H1 (cell line): ENCODE data around the gene HDAC11. TPM values are rescaled to one million over a fixed set of nuclear protein-coding genes. Genes with fewer than 3 reads are reported as not detected.

ENCODE experiments used
- CTCF ChIA-PET: fragments of 300-600 bp; sonication (Branson Sonifier 250); formaldehyde crosslinking; loops from one replicate; lab custom pipeline; 2021; ENCODE audit not compliant: partially characterized antibody; lab: Charles Lee
- POLR2A ChIA-PET: fragments of 300-600 bp; sonication (Branson Sonifier 250); formaldehyde crosslinking; loops from one replicate; lab custom pipeline; 2021; ENCODE audit warnings: inconsistent platforms; ENCODE audit not compliant: partially characterized antibody; lab: Charles Lee
- DNase-seq, 2 experiments: peaks; one replicate each; pipeline versions ENCODE4 v3.0.0 to v3.0.0-alpha.2; 2010 to 2022; ENCODE audit warnings: low spot score in 2 of 2, low read depth in 1 of 2, mixed read lengths in 1 of 2
- FAIRE-seq: peaks from 2 replicates; lab custom pipeline; 2011; peaks lifted over from hg19 to GRCh38; lab: Jason Lieb, UNC
- H2AFZ ChIP-seq: 2 replicates; pipeline ENCODE4 v1.8.1; 2012; ENCODE audit warnings: low read length, inconsistent platforms
- H2AK5ac ChIP-seq: 2 replicates; pipeline ENCODE4 v1.6.1; 2013; ENCODE audit warnings: low read depth, low read length
- H2BK120ac ChIP-seq: replicated peaks from 2 replicates; pipeline ENCODE3; 2013; ENCODE audit warnings: low read depth, low read length, inconsistent platforms
- H2BK12ac ChIP-seq: 2 replicates; pipeline ENCODE4 v1.6.1; 2013; ENCODE audit warnings: low read depth, low read length
- H2BK15ac ChIP-seq: 2 replicates; pipeline ENCODE4 v1.6.1; 2013; ENCODE audit warnings: low read length
- H2BK20ac ChIP-seq: 2 replicates; pipeline ENCODE4 v1.6.1; 2013; ENCODE audit warnings: low read length
- H2BK5ac ChIP-seq: 2 replicates; pipeline ENCODE4 v1.6.1; 2013; ENCODE audit warnings: low read depth, low read length
- H3K14ac ChIP-seq: 2 replicates; pipeline ENCODE4 v1.6.1; 2013; ENCODE audit warnings: inconsistent platforms; ENCODE audit not compliant: insufficient read length
- H3K18ac ChIP-seq: 2 replicates; pipeline ENCODE4 v1.6.1; 2013; ENCODE audit warnings: low read length; ENCODE audit errors: extremely low read depth
- H3K23ac ChIP-seq: 2 replicates; pipeline ENCODE4 v1.6.1; 2013; ENCODE audit warnings: inconsistent platforms; ENCODE audit not compliant: insufficient read length
- H3K23me2 ChIP-seq: 2 replicates; pipeline ENCODE4 v1.6.1; 2013; ENCODE audit warnings: low read depth, low read length
- H3K27ac ChIP-seq: 2 replicates; pipeline ENCODE4 v1.6.1; 2011; ENCODE audit warnings: low read depth, low read length, inconsistent platforms
- H3K27me3 ChIP-seq, 4 experiments: replicated peaks in 1 of 4; 1 replicate in 1 of 4; 2 replicates in 3 of 4; pipeline versions ENCODE4 v1.6.1 to v1.8.1; 2011 to 2013; ENCODE audit warnings: low read length in 3 of 4, mild to moderate bottlenecking in 3 of 4, inconsistent platforms in 2 of 4, mixed read lengths in 2 of 4, moderate library complexity in 1 of 4; ENCODE audit not compliant: control insufficient read depth in 3 of 4, insufficient read depth in 3 of 4; ENCODE audit errors: extremely low read depth in 1 of 4
- H3K36me3 ChIP-seq, 4 experiments: 2 replicates each; pipeline versions ENCODE4 v1.6.1 to v1.8.1; 2011 to 2013; ENCODE audit warnings: mild to moderate bottlenecking in 4 of 4, low read length in 3 of 4, moderate library complexity in 2 of 4, control low read depth in 1 of 4, inconsistent platforms in 1 of 4; ENCODE audit not compliant: insufficient read depth in 4 of 4, control insufficient read depth in 2 of 4
- H3K4ac ChIP-seq: replicated peaks from 2 replicates; pipeline ENCODE3; 2013; ENCODE audit warnings: low read length, low read depth, mixed read lengths, inconsistent platforms; ENCODE audit not compliant: insufficient read length
- H3K4me1 ChIP-seq, 4 experiments: replicated peaks in 1 of 4; 1 replicate in 1 of 4; 2 replicates in 3 of 4; pipeline versions ENCODE4 v1.6.1 to v1.8.1; 2011 to 2013; ENCODE audit warnings: low read length in 3 of 4, inconsistent platforms in 2 of 4, mixed read lengths in 1 of 4; ENCODE audit not compliant: insufficient read depth in 4 of 4, control insufficient read depth in 3 of 4
- H3K4me2 ChIP-seq, 2 experiments: 2 replicates each; pipeline versions ENCODE4 v1.6.1 to v1.8.1; 2011 to 2013; ENCODE audit warnings: low read depth in 2 of 2, low read length in 2 of 2, control low read depth in 1 of 2, inconsistent platforms in 1 of 2, mild to moderate bottlenecking in 1 of 2; ENCODE audit not compliant: insufficient read depth in 1 of 2
- H3K4me3 ChIP-seq, 4 experiments: fragments of 200-600, 300-600 bp in 1 of 4; sonication (generic), shearing (Covaris generic), sonication (Bioruptor Twin) in 1 of 4; 2 replicates each; pipeline versions ENCODE4 v1.5.1 to v1.8.1; 2011 to 2016; ENCODE audit warnings: low read length in 4 of 4, low read depth in 3 of 4, control low read depth in 2 of 4, inconsistent platforms in 2 of 4, mild to moderate bottlenecking in 2 of 4, mixed read lengths in 1 of 4, moderate library complexity in 1 of 4; ENCODE audit not compliant: insufficient read depth in 2 of 4; ENCODE audit errors: extremely low read depth in 1 of 4
- H3K56ac ChIP-seq: replicated peaks from 2 replicates; pipeline ENCODE3; 2013; ENCODE audit warnings: low read depth, mild to moderate bottlenecking, mixed read lengths, low read length, inconsistent platforms; ENCODE audit not compliant: insufficient read length
- H3K79me1 ChIP-seq: 2 replicates; pipeline ENCODE4 v1.6.1; 2013; ENCODE audit warnings: low read depth, low read length, control low read depth
- H3K79me2 ChIP-seq, 2 experiments: 2 replicates each; pipeline versions ENCODE4 v1.6.1 to v1.8.1; 2012 to 2013; ENCODE audit warnings: low read length in 2 of 2, mild to moderate bottlenecking in 2 of 2, inconsistent platforms in 1 of 2; ENCODE audit not compliant: insufficient read depth in 2 of 2, control insufficient read depth in 1 of 2
- H3K9ac ChIP-seq, 4 experiments: replicated peaks in 1 of 4; 1 replicate in 1 of 4; 2 replicates in 3 of 4; pipeline versions ENCODE4 v1.6.1 to v1.8.1; 2011 to 2013; ENCODE audit warnings: low read depth in 3 of 4, low read length in 3 of 4, control low read depth in 2 of 4, mild to moderate bottlenecking in 2 of 4, moderate library complexity in 2 of 4, inconsistent platforms in 1 of 4; ENCODE audit errors: extremely low read depth in 1 of 4
- H3K9me3 ChIP-seq, 2 experiments: 2 replicates each; pipeline versions ENCODE4 v1.6.1 to v1.8.1; 2012 to 2013; ENCODE audit warnings: mild to moderate bottlenecking in 2 of 2, moderate library complexity in 2 of 2, control low read depth in 1 of 2, inconsistent platforms in 1 of 2, low read depth in 1 of 2, low read length in 1 of 2, mixed read lengths in 1 of 2; ENCODE audit not compliant: insufficient read depth in 2 of 2
- H4K20me1 ChIP-seq, 2 experiments: replicated peaks in 1 of 2; 2 replicates each; pipeline versions ENCODE3 to v1.8.1; 2011 to 2013; ENCODE audit warnings: inconsistent platforms in 2 of 2, low read length in 2 of 2, mild to moderate bottlenecking in 1 of 2; ENCODE audit not compliant: insufficient read depth in 2 of 2, control insufficient read depth in 1 of 2
- H4K5ac ChIP-seq: 2 replicates; pipeline ENCODE4 v1.6.1; 2013; ENCODE audit warnings: low read length, low read depth, mixed read lengths, inconsistent platforms; ENCODE audit not compliant: insufficient read length
- H4K8ac ChIP-seq: 2 replicates; pipeline ENCODE4 v1.8.0; 2013; ENCODE audit warnings: mild to moderate bottlenecking, moderate library complexity, low read length, inconsistent platforms; ENCODE audit not compliant: insufficient read depth; ENCODE audit errors: extremely low read depth
- H4K91ac ChIP-seq: replicated peaks from 2 replicates; pipeline ENCODE3; 2013; ENCODE audit warnings: low read length, mixed read lengths, inconsistent platforms; ENCODE audit not compliant: insufficient read length
- BCL11A ChIP-seq, 2 experiments: IDR thresholded peaks; one replicate each; pipeline ENCODE4 v1.6.1; 2011; ENCODE audit warnings: low read depth in 2 of 2, low read length in 2 of 2, mild to moderate bottlenecking in 2 of 2
- EGR1 ChIP-seq: IDR thresholded peaks from 2 replicates; pipeline ENCODE4 v1.6.1; 2011; ENCODE audit warnings: low read depth, low read length, borderline replicate concordance
- FOSL1 ChIP-seq: IDR thresholded peaks from 2 replicates; pipeline ENCODE4 v1.6.1; 2011; ENCODE audit warnings: mild to moderate bottlenecking, low read depth, low read length, moderate library complexity; ENCODE audit not compliant: insufficient read depth
- HDAC2 ChIP-seq, 2 experiments: fragments of 300-600 bp in 1 of 2; sonication (generic) in 1 of 2; IDR thresholded peaks; 2 replicates each; pipeline ENCODE4 v1.6.1; 2011 to 2012; ENCODE audit warnings: low read depth in 2 of 2, low read length in 2 of 2, mild to moderate bottlenecking in 2 of 2, moderate library complexity in 2 of 2, borderline replicate concordance in 1 of 2, inconsistent platforms in 1 of 2
- KDM5A ChIP-seq: fragments of 200-600 bp; IDR thresholded peaks from 2 replicates; pipeline ENCODE4 v1.7.1; 2012; ENCODE audit warnings: mild to moderate bottlenecking, low read length, inconsistent platforms, mixed read lengths
- POLR2AphosphoS5 ChIP-seq: IDR thresholded peaks from 2 replicates; pipeline ENCODE4 v1.6.1; 2011; ENCODE audit warnings: low read depth, low read length
- RBBP5 ChIP-seq: IDR thresholded peaks from 2 replicates; pipeline ENCODE4 v1.7.1; 2012; ENCODE audit warnings: low read depth, mild to moderate bottlenecking, inconsistent platforms, low read length, moderate library complexity, borderline replicate concordance
- SAP30 ChIP-seq: fragments of 300-600 bp; sonication (generic); IDR thresholded peaks from 2 replicates; pipeline ENCODE4 v1.7.1; 2012; ENCODE audit warnings: low read length, moderate library complexity, mild to moderate bottlenecking, inconsistent platforms; ENCODE audit not compliant: insufficient read depth, insufficient replicate concordance
- SIRT6 ChIP-seq: IDR thresholded peaks from one replicate; pipeline ENCODE4 v1.7.1; 2012; ENCODE audit warnings: low read length, inconsistent platforms
- TAF1 ChIP-seq: IDR thresholded peaks from 2 replicates; pipeline ENCODE4 v1.6.1; 2011; ENCODE audit warnings: mild to moderate bottlenecking, low read depth, low read length
- USF2 ChIP-seq: IDR thresholded peaks from 2 replicates; pipeline ENCODE4 v1.6.1; 2011; ENCODE audit warnings: low read length, improper control_type of control experiment
- WGBS, 2 experiments: shearing (Covaris generic) in 1 of 2; methylation state at CpG; one replicate each; pipeline versions ENCODE4 v1.1.6 to v1.1.7; 2013 to 2015; ENCODE audit warnings: low lambda C conversion rate in 2 of 2, mixed read lengths in 2 of 2, inconsistent platforms in 1 of 2, low coverage in 1 of 2, missing lambda C conversion rate in 1 of 2; ENCODE audit not compliant: insufficient replicate concordance in 2 of 2, insufficient coverage in 1 of 2, insufficient read length in 1 of 2; ENCODE audit errors: extremely low coverage in 1 of 2, missing lambda C conversion rate in 1 of 2; 5-methylcytosine and 5-hydroxymethylcytosine counted together
- polyA plus RNA-seq, 7 experiments: library from polyadenylated mRNA; depleted of rRNA in 3 of 7; stranded (reverse) in 5 of 7; unstranded in 2 of 7; fragments of >200 nt in 5 of 7; fragments of 200-250 nt in 2 of 7; gene quantifications; 1 replicate in 5 of 7; 2 replicates in 1 of 7; 4 replicates in 1 of 7; pipeline versions ENCODE4 v1.2.1 to v1.2.3, GENCODE V29; 2011 to 2013; ENCODE audit warnings: missing spikeins in 2 of 7, mixed read lengths in 2 of 7
- total RNA-seq: library from RNA; stranded (reverse); fragmentation: NEBNext Ultra II Directional; extraction: Animal tissue kit (Norgen Biotek cat#: 25700); gene quantifications from 2 replicates; pipeline ENCODE4 v1.2.1, GENCODE V29; 2021

Gene HDAC11
- total and polyA plus RNA-seq, 2 of the 8 experiments (the other 6 are each of a cell fraction or from before 2014, with no cell fraction given): 6.8 to 7.4 TPM

DNA sequence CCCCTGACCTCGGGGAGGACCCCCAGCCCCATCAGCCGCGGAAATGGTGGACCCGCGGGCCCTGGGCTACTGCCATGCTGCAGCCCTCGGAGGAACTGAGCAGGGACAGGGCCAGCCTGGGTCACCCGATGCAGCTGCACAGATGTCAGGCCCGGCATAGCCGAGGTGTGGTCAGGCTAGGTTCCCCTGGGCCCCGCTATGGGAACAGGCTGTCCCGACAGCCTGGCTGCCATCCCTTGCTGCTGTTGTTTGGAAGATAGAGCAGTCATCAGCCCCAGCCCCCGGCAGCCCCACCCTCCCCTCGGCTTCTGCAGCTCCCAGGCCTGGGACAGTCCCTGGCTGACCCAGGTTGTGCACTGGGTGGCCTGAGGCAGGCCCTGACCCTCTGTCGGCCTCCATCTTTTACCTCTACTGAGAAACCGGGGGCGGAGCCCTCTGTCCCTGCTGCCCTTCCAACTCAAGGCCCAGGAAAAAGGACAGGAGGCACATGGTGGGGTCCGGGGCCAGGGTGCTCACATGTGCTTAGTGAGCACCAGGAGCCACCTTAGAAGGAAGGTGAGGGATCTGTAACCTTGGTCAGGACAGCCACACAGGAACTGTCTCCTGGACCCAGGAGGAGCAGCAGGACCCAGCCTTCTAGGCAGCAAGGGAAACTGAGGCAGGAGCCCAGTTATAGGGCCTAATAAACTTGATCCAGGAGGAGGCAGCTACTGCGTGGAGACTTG lies 37.3 kb downstream of the HDAC11 start:
- Histone ChIP-seq H2BK20ac (no peak overlapping the region), H4K91ac (no peak overlapping the region), H3K56ac (no peak overlapping the region), H3K27me3 (no peaks in the 10 kb centered on the region; a peak in 1 of 7 replicates), H3K23me2 (no peaks in the 10 kb centered on the region), H3K36me3 (no peaks in the 10 kb centered on the region), H2BK15ac (no peak overlapping the region), H3K23ac (no peak overlapping the region), H3K4me2 (no peak overlapping the region), H3K9me3 (peaks cover 0 to 2% of the 10 kb centered on the region in 2 experiments; a peak in 1 of 4 replicates), H3K9ac (no peak overlapping the region), H2AFZ (no peak overlapping the region), H3K79me2 (no peaks in the 10 kb centered on the region), H3K4me1 (peaks cover 0 to 2% (median 0%) of the 10 kb centered on the region in 4 experiments; a peak in 1 of 7 replicates), H4K8ac (0 out of 2 replicates have a peak overlapping the region, but pooled peaks have one; percentile 19), H2BK12ac (no peak overlapping the region), H2BK120ac (no peak overlapping the region), H3K79me1 (no peaks in the 10 kb centered on the region), H3K14ac (no peak overlapping the region), H2BK5ac (no peak overlapping the region), H4K5ac (no peak overlapping the region), H3K4ac (no peak overlapping the region), H4K20me1 (peaks cover 0 to 2% of the 10 kb centered on the region in 2 experiments), H3K27ac (no peak overlapping the region), H3K18ac (no peak overlapping the region; the same call in 1 of the 2 replicates), H2AK5ac (no peak overlapping the region), H3K4me3 (no peak overlapping the region)
- POLR2A ChIA-PET: interaction anchor here (1.3 kb wide), 1 partner anchor 135 kb away, joined by 3 read pairs; no protein-coding TSS in a partner anchor
- FAIRE-seq (no peak), DNase-seq (no peak)
- WGBS, 2 experiments: 84% methylated on average over 15 of the region's 18 CpGs; no CpG with 5 or more reads in 1 of the 2 experiments
- CTCF ChIA-PET: interaction anchor here (0.8 to 51.2 kb wide), 7 partner anchors 10 to 132 kb away, joined by 3 to 856 read pairs (median 4); partner anchors contain the start of gene FBLN2
- no peak for TF ChIP-seq FOSL1
- TF ChIP-seq POLR2AphosphoS5: no peak
- no peak for TF ChIP-seq TAF1
- no peak for TF ChIP-seq BCL11A (IDR thresholded peaks at IDR 0.05; ENCODE audit: low read depth in 2 of 2, low read length in 2 of 2)
- no peak for TF ChIP-seq SIRT6
- TF ChIP-seq HDAC2 (IDR thresholded peaks at IDR 0.05; ENCODE audit: borderline replicate concordance in 1 of 2, low read depth in 2 of 2, low read length in 2 of 2): no peak
- no peak for TF ChIP-seq EGR1
- no peak for TF ChIP-seq KDM5A
- TF ChIP-seq SAP30: no peak
- TF ChIP-seq USF2: no peak
- TF ChIP-seq RBBP5: no peak
